Measurements from ENCODE around the gene CACNA1B. TPM values are rescaled to one million over a fixed set of nuclear protein-coding genes. Genes with fewer than 3 reads are reported as not detected.

CACNA1B gene
- total RNA-seq, 1 donor from 2014 or later = 0.46 TPM

DNA sequence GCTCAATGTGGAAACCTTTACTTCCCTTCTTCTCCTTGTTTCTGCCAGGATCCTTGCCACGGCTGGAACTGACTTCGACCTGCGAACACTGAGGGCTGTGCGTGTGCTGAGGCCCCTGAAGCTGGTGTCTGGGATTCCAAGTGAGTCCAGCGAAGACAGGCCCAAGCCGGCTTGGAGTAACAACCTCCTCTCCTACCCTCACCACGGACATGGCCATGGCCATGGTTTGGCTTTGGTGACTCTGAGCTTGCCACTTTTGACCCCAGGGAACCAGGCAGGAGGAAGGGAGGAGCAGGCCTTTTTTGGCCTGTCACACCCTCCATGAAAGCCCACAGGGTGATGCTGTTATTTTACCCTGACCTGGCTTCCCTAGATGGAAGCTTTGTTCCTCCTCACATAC lies 35.5 kb downstream of the CACNA1B start:
- intact Hi-C loops (cut with DNase I) = no loop called here
- ATAC-seq (ENCODE audit: poor library complexity) = no peak
- no peak for DNase-seq

DNA sequence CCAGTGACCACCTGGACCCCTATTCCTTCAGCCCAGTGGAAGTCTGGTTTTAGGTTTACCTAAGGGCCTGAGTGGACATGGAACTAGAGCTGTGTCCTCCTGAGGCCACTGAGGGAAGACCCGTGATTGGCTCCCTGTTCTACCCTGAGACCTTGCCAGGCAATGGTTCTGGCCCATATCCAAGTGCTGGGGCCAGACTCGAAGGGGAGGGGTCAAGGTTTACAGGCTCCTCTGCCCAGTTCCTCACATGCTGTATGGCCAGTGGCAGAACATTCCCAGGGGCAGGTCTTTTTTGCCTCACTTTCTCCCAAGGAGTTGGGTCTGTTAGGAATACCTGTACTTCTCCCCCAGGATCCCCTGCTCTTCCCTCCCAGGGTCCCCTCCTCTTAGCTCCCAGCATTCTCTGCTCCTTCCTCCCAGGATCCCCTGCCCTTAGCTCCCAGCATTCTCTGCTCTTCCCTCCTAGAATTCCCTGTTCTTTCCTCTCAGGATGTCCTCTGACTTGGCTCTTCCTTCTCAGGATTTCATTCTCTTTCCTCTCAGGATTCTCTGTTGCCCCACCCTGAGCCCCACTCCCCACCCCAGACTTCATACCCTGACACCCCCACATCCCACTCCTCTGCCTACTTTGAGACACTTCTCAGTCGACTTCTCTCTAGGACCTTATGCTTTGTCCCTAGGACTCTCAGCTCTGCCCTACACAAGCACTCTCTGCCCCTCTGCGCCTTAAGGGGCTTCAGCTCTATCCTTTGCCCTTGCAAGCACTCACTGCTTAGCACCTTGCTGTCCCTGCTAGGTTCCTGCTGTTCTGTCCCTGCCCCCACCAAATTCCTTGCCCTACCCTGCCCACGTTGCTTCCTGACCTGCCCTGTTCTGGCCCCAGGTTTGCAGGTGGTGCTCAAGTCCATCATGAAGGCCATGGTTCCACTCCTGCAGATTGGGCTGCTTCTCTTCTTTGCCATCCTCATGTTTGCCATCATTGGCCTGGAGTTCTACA lies 36.5 kb downstream of the CACNA1B start:
- ATAC-seq (ENCODE audit: poor library complexity) (no peak), DNase-seq (no peak)
- intact Hi-C loops (cut with DNase I) = no loop called here

DNA sequence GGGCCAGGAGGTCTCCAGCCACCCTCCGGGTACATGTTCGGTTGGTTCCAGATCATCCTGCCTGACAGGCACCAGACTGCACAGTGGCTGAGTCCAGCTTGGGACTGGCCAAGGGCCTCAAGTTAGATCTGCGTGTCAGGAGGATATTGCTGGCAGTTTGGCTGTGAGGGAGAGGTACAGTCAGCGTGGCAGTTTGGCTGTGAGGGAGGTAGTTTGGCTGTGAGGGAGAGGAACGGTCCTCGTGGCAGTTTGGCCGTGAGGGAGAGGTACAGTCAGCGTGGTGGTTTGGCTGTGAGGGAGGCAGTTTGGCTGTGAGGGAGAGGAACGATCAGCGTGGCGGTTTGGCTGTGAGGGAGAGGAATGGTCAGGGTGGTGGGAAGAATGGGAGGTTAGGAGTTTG lies 39.0 kb downstream of the CACNA1B start:
- DNase-seq (no peak), ATAC-seq (ENCODE audit: poor library complexity) (no peak)
- intact Hi-C loops (cut with DNase I) = no loop called here

DNA sequence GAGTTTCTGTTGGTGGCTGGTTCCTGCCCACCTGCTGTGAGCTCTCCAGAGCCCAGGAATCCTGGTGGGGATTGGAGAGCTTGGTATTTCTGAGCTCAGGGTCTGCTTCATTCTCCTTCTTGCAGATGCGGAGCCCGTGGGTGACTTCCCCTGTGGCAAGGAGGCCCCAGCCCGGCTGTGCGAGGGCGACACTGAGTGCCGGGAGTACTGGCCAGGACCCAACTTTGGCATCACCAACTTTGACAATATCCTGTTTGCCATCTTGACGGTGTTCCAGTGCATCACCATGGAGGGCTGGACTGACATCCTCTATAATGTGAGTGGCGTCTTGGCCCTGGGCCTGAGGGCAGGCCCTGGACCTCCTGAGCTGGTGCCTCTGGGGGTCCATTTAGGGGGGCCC lies 39.5 kb downstream of the CACNA1B start:
- intact Hi-C loops (cut with DNase I) = no loop called here
- DNase-seq (no peak), ATAC-seq (ENCODE audit: poor library complexity) (no peak)

DNA sequence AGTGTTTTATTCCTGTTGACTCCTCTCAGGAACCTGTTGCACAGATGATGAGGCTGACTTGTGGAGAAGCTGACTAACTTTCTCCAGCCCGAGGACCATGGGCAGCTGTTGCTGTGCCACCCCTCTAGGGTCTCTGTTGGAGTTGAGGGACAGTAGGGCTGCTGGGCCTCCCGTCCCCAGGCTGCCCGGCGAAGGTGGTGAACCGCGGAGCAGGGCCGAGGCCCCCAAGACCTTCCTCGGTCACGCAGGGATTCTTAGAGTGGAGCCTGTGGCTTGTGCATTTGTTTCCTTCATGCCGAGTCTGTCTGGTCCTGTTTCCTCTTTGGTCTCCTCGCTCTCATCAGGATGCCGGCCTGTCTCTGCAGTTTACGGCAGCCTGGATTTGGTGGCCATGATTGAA lies 40.2 kb downstream of the CACNA1B start:
- intact Hi-C loops (cut with DNase I) = no loop called here
- DNase-seq (no peak), ATAC-seq (ENCODE audit: poor library complexity) (no peak)

DNA sequence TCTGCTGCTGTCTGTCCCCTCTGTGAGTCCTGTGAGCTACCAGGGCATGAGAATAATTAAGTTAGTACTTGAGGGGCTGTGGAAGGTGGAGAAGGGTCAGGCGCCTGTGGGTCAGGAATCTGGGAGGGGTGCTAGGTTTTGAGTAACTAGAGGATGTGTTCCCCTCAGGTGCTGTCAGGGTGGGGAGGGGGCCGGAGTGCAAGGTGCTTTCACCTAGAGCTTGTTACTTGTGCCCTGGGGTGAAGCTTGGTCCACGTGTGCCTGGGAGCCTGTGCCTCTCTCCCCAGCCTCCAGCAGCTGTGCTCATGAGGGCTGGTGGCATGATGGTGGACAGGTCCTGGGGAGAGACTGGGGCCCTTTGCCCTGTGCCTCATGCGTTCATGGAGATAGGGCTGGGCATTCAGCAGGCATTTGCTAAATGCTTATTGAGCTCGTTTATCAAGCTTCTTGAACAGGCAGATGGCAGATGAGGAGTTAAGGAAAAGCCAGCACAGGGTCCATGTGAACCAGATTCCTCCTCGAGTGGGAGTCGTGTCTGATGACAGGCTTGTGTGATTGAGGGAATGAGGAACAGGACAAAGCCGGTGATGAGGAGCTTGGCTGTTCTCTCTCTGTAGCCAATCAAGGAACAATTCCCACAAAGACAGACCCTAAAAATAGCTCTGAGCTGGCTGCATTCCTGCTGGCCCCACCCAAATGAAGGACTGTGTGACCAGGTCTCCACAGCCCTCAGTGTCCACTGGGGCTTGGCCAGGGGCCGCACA lies 40.9 kb downstream of the CACNA1B start:
- ATAC-seq (ENCODE audit: poor library complexity) = peak; percentile 85
- intact Hi-C loops (cut with DNase I) = no loop called here
- DNase-seq = no peak

DNA sequence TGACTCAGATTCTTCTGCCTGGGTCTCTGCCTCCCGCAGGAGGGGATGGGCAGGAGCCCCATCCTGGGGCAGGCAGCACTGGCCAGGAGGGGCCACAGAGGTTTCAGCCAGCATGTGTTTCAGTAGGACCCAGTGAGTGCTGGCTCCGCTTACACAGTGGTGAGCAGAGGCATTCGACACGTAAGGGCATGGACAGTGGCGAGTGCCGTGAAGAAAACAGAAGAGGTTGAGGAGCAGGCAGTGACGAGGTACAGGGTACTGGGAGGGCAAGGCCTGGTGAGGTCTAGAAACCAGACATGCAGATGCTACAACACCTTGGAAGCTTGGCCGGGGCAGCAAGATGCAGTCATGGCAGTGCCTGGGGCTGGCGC lies 41.5 kb downstream of the CACNA1B start:
- intact Hi-C loops (cut with DNase I) = no loop called here
- ATAC-seq (ENCODE audit: poor library complexity) = peak; percentile 56
- DNase-seq = no peak

DNA sequence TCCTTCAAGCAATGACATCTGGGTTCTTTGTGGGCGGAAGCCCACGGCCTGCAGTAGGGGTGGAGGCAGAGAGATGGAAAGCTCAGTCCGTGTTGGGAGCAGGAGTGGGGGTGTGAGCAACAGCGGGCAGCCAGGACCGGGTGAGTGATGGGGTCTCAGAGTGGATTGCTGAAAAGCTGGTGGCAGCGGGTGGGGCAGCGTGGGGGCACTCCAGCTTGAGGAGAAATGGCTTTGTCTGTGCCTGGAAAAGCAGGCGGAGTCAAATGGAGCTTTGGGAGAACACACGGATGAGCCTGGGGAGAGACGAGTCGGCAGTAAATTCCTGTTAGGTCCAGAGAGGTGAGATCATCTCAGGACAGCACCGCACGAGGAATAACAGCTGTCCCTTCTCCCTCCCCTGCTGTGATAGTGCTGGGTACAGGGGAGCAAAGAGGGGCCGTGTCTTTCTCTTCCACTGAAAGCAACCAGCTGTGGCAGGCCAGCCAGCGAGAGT lies 42.1 kb downstream of the CACNA1B start:
- ATAC-seq (ENCODE audit: poor library complexity) = no peak
- DNase-seq = no peak
- intact Hi-C loops (cut with DNase I) = no loop called here

- ATAC-seq (ENCODE audit: poor library complexity) = no peak
- no peak for DNase-seq
Observed at GRCh38 chr9:137920753-137921152, 43.2 kb downstream of the CACNA1B start.

DNA sequence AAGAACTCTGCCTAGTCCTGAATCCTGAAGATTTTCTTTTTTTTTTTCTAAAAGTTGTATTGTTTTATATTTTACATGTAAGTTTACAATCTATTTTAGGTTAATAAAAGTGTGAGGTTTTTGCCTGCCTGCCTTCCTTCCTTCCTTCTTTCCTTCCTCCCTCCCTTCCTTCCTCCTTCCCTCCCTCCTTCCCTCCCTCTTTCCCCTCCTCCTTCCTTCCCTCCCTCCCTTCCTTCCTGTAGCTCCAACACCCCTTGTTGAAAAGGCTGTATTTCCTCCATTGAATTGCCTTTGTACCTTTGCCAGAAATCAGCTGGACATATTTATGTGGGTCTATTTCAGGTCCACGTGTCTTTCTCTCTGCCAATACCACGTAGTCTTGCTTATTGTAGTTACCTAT lies 46.6 kb downstream of the CACNA1B start:
- DNase-seq (no peak), ATAC-seq (ENCODE audit: poor library complexity) (no peak)
- intact Hi-C loops (cut with DNase I) = no loop called here

More at GRCh38 chr9:137920753-137921152, 43.2 kb downstream of the CACNA1B start:
- intact Hi-C loops (cut with DNase I) = no loop called here

- DNase-seq (no peak), ATAC-seq (ENCODE audit: poor library complexity) (no peak)
- intact Hi-C loops (cut with DNase I) = no loop called here
Observed at GRCh38 chr9:137924761-137925369, 47.3 kb downstream of the CACNA1B start.

GRCh38 chr9:137943655-137944054 lies 66.1 kb downstream of the CACNA1B start:
- intact Hi-C loops (cut with DNase I) = no loop called here
- ATAC-seq (ENCODE audit: poor library complexity) = no peak
- DNase-seq = no peak

GRCh38 chr9:137945581-137945980 lies 68.0 kb downstream of the CACNA1B start:
- DNase-seq (no peak), ATAC-seq (ENCODE audit: poor library complexity) (no peak)
- intact Hi-C loops (cut with DNase I) = no loop called here

DNA sequence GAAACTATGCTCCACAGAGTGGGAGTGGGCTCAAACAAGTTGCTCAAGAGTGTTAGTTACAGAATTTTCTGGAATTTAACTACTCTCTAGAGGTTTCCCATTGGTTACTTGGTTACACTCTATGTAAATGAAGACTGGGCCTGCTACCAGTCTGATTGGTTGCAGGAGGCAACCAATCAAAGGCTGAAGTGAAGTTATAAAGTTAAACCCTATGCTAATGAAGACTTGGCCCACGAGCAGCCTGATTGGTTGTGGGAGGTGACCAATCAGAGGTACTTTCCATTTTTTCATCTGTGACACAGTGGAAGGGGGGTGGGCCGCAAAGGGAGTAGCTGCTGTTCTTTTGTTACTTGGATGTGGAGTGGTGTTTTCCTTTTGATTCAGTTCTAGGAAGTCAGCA lies 69.4 kb downstream of the CACNA1B start:
- no peak for ATAC-seq (ENCODE audit: poor library complexity)
- DNase-seq = no peak
- intact Hi-C loops (cut with DNase I) = no loop called here

- DNase-seq (no peak), ATAC-seq (ENCODE audit: poor library complexity) (no peak)
- intact Hi-C loops (cut with DNase I) = no loop called here
Observed at GRCh38 chr9:137948642-137949041, 71.1 kb downstream of the CACNA1B start.

DNA sequence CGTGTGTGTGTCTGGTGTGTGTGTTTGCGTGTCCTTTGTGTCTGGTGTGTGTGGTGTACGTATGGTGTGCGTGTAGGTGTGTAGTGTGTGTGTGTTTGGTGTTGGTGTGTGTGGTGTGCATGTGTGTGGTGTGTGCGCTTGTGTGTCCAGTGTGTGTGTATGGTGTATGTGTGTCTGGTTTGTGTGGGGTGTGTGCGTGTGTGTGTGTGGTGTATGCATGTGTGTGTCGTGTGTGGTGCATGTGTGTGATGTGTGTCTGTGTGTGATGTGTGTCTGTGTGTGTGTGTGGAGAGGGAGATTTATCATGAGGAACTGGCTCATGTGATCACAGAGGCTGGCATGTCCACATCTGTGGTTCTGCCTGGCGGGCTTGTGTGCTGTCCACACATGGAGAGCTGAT lies 71.7 kb downstream of the CACNA1B start:
- DNase-seq (no peak), ATAC-seq (ENCODE audit: poor library complexity) (no peak)
- intact Hi-C loops (cut with DNase I) = no loop called here

DNA sequence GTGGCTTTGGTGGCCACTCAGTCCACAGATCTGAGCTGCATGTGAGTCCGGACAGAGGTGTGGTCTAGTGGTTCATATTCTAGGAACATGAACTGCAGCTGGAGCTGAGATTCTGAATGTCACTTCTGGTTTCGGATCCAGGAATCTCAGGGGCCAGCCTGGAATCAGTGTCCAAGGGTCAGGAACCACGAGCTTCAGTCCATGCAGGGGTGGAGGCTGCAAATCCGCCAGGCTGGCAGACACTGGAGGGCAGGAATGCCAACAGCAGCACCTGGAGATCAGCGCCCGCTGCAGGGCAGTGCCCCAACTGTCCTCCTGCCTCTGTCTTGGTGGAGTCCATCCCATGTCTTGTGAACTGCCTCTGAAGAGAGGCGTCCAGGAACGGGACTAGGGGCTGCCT lies 73.5 kb downstream of the CACNA1B start:
- ATAC-seq (ENCODE audit: poor library complexity) (no peak), DNase-seq (no peak)
- intact Hi-C loops (cut with DNase I) = no loop called here

- ATAC-seq (ENCODE audit: poor library complexity) = peak; percentile 55
- intact Hi-C loops (cut with DNase I) = no loop called here
- no peak for DNase-seq
Observed at GRCh38 chr9:137951597-137952490, 74.3 kb downstream of the CACNA1B start.
